ENCODE data around the gene ALKBH3. TPM values are rescaled to one million over a fixed set of nuclear protein-coding genes. Genes with fewer than 3 reads are reported as not detected.

ALKBH3 gene
- total RNA-seq: 17.5 TPM
- long read RNA-seq, partial matches to known transcripts: 1 of 5 reads
- long read RNA-seq, other reads (novel, unspliced or antisense): 2 of 5 reads

GRCh38 chr11:43880640-43881159, at the start of gene ALKBH3:
Gene ALKBH3, plus strand, starts transcription at chr11:43880831. Its CDS starts 1,822 bp downstream, at chr11:43882653.
- intact Hi-C loops (cut with micrococcal nuclease): no loop called here
- ATAC-seq (peak; percentile 100), DNase-seq (peak; percentile 94)

GRCh38 chr11:43830928-43831440, 49.6 kb upstream of the ALKBH3 start:
- intact Hi-C loops (cut with micrococcal nuclease): no loop called here
- ATAC-seq: peak; percentile 17
- no peak for DNase-seq

GRCh38 chr11:43832536-43832935, 48.1 kb upstream of the ALKBH3 start:
- ATAC-seq (no peak), DNase-seq (no peak)
- intact Hi-C loops (cut with micrococcal nuclease): no loop called here

- intact Hi-C loops (cut with micrococcal nuclease): no loop called here
- no peak for ATAC-seq
- no peak for DNase-seq
Measured at GRCh38 chr11:43833657-43834073, 47.0 kb upstream of the ALKBH3 start.

GRCh38 chr11:43834286-43834685, 46.3 kb upstream of the ALKBH3 start:
- no peak for ATAC-seq
- intact Hi-C loops (cut with micrococcal nuclease): no loop called here
- no peak for DNase-seq

GRCh38 chr11:43835104-43835503, 45.5 kb upstream of the ALKBH3 start:
- ATAC-seq: no peak
- DNase-seq: no peak
- intact Hi-C loops (cut with micrococcal nuclease): no loop called here

GRCh38 chr11:43837879-43838278, 42.8 kb upstream of the ALKBH3 start:
- peak; percentile 82 for ATAC-seq
- intact Hi-C loops (cut with micrococcal nuclease): no loop called here

GRCh38 chr11:43842021-43842420, 38.6 kb upstream of the ALKBH3 start:
- ATAC-seq (no peak), DNase-seq (no peak)
- intact Hi-C loops (cut with micrococcal nuclease): no loop called here

More at GRCh38 chr11:43837879-43838278, 42.8 kb upstream of the ALKBH3 start:
- no peak for DNase-seq

GRCh38 chr11:43845816-43846215, 34.8 kb upstream of the ALKBH3 start:
- intact Hi-C loops (cut with micrococcal nuclease): no loop called here
- no peak for ATAC-seq

GRCh38 chr11:43852057-43852636, 28.5 kb upstream of the ALKBH3 start:
- DNase-seq (no peak), ATAC-seq (peak; percentile 61)
- intact Hi-C loops (cut with micrococcal nuclease): no loop called here

More at GRCh38 chr11:43845816-43846215, 34.8 kb upstream of the ALKBH3 start:
- no peak for DNase-seq

GRCh38 chr11:43853781-43854180, 26.9 kb upstream of the ALKBH3 start:
- intact Hi-C loops (cut with micrococcal nuclease): no loop called here
- no peak for DNase-seq
- ATAC-seq: no peak

GRCh38 chr11:43856993-43857392, 23.6 kb upstream of the ALKBH3 start:
- ATAC-seq (no peak), DNase-seq (no peak)
- intact Hi-C loops (cut with micrococcal nuclease): no loop called here

GRCh38 chr11:43861141-43861540, 19.5 kb upstream of the ALKBH3 start:
- no peak for ATAC-seq
- no peak for DNase-seq
- intact Hi-C loops (cut with micrococcal nuclease): no loop called here

GRCh38 chr11:43866520-43866919, 14.1 kb upstream of the ALKBH3 start:
- ATAC-seq (no peak), DNase-seq (no peak)
- intact Hi-C loops (cut with micrococcal nuclease): no loop called here

GRCh38 chr11:43866969-43867368, 13.7 kb upstream of the ALKBH3 start:
- intact Hi-C loops (cut with micrococcal nuclease): no loop called here
- ATAC-seq (no peak), DNase-seq (no peak)

GRCh38 chr11:43868852-43869567, 11.6 kb upstream of the ALKBH3 start:
- intact Hi-C loops (cut with micrococcal nuclease): no loop called here
- DNase-seq (no peak), ATAC-seq (no peak)

- DNase-seq (no peak), ATAC-seq (no peak)
- intact Hi-C loops (cut with micrococcal nuclease): no loop called here
Measured at GRCh38 chr11:43871051-43871450, 9.6 kb upstream of the ALKBH3 start.

- DNase-seq: no peak
- ATAC-seq: no peak
- intact Hi-C loops (cut with micrococcal nuclease): no loop called here
Measured at GRCh38 chr11:43872995-43873394, 7.6 kb upstream of the ALKBH3 start.

GRCh38 chr11:43874078-43874477, 6.6 kb upstream of the ALKBH3 start:
- ATAC-seq: no peak
- intact Hi-C loops (cut with micrococcal nuclease): no loop called here
- no peak for DNase-seq

GRCh38 chr11:43874738-43875137, 5.9 kb upstream of the ALKBH3 start:
- no peak for ATAC-seq
- intact Hi-C loops (cut with micrococcal nuclease): no loop called here
- DNase-seq: no peak
